DMS53 treated with DMSO at 0.1 percent for 48 hours (cell line): ENCODE results near the gene ANP32B.

Experiments used
- DNase-seq: peaks from one replicate; lab custom pipeline; 2025; ENCODE audit not compliant: unreplicated experiment; lab: John Stamatoyannopoulos, UW

ANP32B gene

GRCh38 chr9:98057138-98057799 is 74.1 kb downstream of the ANP32B start:
- no peak for DNase-seq

GRCh38 chr9:98062161-98062560 is 79.0 kb downstream of the ANP32B start:
- DNase-seq = no peak

GRCh38 chr9:98064623-98065392 is 81.7 kb downstream of the ANP32B start:
- DNase-seq = no peak
